EH (cell line): ENCODE measurements around the gene AKR1C2.
A peak's percentile ranks its signal among the peaks of the same experiment; 100 is the strongest.
"Not testable (repeated sequence)": the region's sequence is repeated elsewhere in the genome, so short reads cannot be mapped to it uniquely, and the experiment has no call there.

Experiments
- DNase-seq: peaks from one replicate; pipeline ENCODE4 v3.0.0-alpha.2; 2015; ENCODE audit warnings: low read depth

The AKR1C2 gene

DNA sequence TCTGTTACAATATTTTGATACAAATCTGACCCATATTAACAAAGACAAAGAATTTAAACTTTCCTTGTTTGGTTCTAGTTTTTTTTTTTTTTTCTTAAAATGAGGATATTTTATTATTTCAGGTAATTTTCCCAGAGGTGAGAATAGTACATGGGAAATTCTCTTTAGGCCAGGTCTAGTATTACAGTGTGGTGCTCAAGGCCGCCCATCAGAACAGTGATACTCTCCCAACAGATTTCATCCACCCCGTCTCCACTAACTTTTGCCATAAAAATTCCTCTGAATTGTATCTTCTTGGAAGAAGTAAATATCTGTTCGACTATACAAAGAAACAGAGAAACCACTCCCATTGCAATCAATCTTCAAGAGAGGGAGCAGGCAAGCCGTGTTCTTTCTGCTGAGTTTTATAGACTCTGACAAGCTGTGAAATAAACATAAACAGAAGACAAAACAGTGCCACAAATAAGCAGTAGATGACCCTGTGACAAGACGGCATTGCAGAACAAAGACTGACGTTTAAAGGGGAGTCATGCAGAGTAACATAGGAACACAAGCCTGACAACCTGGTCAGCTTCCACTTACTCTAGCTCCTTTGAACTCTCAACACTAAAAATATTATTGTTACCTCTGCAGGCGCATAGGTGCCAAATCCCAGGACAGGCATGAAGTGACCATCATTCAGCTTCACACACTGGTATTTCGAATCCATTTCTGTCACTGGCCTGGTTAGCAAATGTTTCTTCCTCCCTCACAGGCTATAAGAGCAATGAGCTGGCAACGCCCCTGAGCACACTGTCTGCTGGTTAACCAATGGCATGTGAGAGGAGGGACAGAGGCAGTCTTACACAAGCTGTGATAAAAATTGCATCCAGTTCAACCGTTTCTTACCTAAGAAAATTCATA lies at the start of gene AKR1C2:
AKR1C2 (minus strand) TSS at position 731 of the 903 bp plus-strand sequence; CDS start at position 709, 22 bp downstream.
- peak; percentile 9 for DNase-seq

DNA sequence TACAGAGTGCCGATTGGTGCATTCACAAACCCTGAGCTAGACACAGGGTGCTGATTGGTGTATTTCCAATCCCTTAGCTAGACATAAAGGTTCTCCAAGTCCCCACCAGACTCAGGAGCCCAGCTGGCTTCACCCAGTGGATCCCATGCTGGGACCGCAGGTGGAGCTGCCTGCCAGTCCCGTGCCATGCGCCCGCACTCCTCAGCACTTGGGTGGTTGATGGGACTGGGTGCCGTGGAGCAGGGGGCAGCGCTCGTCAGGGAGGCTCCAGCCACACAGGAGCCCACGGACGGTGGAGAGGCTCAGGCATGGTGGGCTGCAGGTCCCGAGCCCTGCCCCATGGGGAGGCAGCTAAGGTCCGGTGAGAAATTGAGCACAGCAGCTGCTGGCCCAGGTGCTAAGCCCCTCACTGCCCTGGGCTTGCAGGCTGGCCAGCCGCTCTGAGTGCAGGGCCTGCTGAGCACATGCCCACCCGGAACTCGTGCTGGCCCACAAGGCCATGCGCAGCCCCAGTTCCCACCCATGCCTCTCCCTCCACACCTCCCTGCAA lies 49.4 kb upstream of the AKR1C2 start:
- not testable (repeated sequence) for DNase-seq

DNA sequence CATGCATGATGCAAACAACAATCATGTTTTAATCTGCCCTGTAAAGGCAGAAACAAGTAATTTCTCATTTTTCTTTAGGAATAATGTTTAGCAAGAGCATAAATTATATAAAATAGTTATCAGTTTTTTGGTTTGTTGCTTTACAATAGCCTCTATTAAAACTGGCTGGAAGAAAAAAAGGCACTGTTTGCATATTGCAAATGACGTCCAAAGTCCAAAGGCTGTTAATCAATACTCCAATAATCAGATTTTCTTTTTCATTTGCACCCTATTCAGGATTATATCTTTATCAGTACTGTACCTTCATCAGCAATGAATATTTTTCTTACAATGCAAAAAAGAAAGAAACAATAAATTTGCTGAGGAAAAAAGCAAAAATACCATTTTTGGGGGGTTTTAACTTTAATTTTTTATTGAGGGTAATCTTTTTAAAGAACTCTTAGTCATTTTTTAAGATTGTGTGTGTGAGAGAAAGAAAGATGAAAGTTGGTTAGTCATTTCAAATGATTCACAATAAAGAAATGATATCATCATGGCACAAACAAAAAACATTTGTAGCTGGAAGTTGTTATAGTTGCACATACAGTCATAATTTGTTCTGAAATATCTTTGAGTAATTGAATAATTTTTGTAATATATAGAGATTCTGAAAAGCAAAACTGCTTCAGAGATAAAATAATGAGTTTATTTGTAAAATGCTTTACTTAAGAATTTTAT lies 44.4 kb upstream of the AKR1C2 start:
- DNase-seq: no peak

DNA sequence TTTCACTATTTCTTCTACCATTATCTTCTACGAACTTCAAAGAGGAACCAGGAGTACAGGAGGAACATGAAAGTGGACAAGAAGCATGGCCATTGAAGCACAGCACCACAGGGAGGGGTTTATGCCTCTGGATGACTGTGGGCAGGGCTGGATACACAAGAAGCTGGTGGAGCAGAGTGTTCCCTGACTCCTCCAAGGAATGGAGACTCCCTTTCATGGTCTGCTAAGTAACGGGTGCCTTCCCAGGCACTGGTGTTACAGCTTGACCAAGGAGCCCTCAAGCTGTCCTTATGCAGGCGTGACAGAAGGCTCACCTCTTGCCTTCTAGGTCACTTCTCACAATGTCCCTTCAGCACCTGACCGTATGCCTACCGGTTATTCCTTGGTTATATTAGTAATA lies 43.4 kb upstream of the AKR1C2 start:
- DNase-seq: not testable (repeated sequence)

DNA sequence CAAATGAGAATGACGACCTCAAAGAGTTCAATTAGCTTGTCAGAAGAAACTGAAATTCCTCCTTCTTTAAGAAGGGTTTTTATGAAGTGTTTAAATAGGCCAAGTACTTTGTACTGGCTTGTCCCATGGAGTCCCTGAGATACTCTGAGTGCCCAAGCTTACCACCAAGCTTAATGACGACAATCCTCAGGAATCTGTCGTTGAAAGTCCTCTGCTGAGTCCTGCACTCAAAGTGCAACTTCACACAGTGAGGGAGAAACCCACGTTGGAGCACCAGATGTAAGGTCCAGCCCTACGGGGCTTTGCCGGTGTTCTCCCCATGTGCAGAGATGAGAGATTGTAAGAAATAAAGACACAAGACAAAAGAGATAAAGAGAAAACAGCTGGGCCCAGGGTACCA lies 42.8 kb upstream of the AKR1C2 start:
- no peak for DNase-seq

GRCh38 chr10:5045095-5045494 lies 41.4 kb upstream of the AKR1C2 start:
- DNase-seq: no peak

GRCh38 chr10:5043716-5044115 lies 40.1 kb upstream of the AKR1C2 start:
- DNase-seq: no peak

- no peak for DNase-seq
Observed at GRCh38 chr10:5042922-5043321, 39.3 kb upstream of the AKR1C2 start.

DNA sequence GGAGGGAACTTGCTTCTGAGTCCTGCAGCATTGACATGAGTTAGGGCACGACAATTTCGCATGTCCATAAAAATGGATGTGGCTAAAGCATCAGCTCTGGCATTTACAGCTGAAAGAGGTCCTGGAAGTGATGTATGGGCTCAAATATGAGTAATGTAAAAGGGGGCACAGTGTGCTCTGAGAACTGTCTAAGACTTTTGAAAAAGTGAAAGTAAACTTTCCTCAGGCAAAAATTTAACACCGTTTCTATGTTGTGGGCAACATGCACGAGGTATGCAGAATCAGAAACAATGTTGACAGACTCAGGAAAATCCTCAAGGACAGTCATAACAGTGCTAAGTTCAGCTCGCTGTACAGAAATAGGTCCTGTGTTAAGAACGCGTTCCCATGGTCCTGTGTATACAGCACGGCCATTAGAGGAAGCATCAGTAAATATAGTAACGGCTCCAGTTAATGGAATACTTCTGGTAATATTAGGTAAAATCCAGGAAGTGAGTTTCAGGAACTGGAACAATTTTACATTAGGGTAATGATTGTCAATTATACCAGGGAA lies 37.9 kb upstream of the AKR1C2 start:
- DNase-seq: no peak

- DNase-seq: peak; percentile 27
Observed at GRCh38 chr10:5040781-5041470, 37.3 kb upstream of the AKR1C2 start.

DNA sequence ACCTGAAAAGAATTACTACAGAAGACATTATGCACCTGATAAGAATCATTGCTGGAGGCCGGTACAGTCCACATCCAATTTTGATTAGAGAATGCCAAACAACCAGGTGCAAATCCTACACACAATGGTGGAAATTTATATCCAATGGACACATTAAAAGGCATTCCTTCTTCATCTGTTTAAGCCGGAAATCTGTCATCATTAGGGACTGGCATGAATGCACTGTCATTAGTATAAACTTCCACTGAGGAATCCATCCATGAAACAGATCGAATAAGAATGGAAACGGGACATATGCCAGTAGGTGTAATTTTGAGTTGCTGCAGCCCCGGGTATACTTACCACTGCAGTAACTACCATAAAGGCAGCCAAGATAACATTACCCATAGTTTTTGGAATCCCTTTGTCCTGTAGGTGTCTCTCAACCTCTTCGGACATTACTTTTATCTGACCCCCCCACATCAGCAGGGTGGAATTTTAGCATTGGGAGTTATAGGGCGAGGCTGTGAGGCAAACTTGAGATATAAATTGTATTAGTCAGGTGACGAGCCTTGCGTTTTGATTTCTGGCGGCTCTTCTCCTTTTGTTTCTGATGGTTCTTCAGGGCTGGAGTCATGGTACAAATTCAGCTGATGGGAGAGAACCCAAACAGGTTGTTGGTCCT lies 36.5 kb upstream of the AKR1C2 start:
- no peak for DNase-seq

GRCh38 chr10:5038733-5039132 lies 35.1 kb upstream of the AKR1C2 start:
- DNase-seq: peak; percentile 18

DNA sequence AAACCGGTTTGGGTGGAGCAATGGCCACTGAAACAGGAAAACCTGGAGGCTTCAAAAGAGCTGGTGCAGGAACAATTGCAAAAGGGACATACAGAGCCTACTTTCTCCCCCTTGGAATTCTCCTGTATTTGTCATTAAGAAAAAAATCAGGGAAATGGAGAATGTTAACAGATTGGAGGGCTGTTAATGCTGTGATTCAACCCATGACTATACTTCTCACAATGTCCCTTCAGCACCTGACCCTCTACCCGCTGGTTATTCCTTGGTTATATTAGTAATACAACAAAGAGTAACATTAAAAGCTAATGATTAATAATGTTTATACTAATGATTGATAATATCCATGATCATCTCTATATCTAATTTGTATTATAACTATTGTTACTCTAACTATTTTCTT lies 34.4 kb upstream of the AKR1C2 start:
- no peak for DNase-seq

- DNase-seq: no peak
Observed at GRCh38 chr10:5036511-5036910, 32.9 kb upstream of the AKR1C2 start.

DNA sequence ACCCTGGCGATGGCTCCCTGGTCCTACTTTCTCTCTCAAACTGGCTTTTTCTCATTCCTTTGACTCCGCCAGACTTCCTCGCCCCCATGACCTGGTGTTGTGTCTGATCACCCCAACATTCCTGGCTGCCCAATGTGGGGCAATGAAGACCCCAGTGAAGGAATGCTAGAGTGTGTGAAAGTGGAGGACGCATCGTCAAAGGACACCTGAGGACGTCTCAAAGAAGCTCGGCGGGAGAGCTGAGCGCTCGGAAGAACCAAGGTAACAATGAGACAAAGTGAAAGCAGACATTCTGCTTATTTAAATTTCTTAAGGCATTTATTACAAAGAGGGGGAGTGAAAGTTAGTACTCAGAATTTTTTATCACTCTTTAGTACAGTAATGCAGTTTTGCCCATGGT lies 31.7 kb upstream of the AKR1C2 start:
- no peak for DNase-seq

DNA sequence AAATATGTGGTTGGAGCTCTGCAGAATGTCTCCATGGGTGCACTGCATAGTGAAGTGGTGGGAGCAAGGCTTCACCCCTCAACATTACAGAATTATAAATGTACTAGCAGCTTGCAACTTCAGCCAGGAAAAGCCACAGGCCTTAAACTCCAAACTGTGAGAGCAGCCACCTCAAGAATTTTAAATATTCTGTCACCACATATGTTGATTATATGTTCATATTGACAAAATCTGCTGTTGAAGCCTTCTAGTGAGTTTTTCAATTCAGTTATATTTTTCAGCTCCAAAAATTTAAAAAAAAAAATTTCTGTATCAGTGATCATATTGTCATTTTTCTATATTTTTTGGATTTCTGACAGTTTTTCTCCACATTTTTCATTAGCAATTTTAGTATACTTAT lies 30.9 kb upstream of the AKR1C2 start:
- no peak for DNase-seq

- peak; percentile 74 for DNase-seq
Observed at GRCh38 chr10:5033061-5033778, 29.6 kb upstream of the AKR1C2 start.

DNA sequence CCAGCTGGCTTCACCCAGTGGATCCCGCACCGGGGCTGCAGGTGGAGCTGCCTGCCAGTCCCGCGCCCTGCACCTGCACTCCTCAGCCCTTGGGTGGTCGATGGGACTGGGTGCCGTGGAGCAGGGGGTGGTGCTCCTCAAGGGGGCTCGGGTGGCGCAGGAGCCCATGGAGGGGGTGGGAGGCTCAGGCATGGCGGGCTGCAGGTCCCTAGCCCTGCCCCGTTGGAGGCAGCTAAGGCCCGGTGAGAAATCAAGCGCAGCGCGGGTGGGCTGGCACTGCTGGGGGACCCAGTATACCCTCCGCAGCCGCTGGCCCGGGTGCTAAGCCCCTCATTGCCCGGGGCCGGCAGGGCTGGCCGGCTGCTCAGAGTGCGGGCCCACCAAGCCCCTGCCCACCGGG lies 28.8 kb upstream of the AKR1C2 start:
- not testable (repeated sequence) for DNase-seq

DNA sequence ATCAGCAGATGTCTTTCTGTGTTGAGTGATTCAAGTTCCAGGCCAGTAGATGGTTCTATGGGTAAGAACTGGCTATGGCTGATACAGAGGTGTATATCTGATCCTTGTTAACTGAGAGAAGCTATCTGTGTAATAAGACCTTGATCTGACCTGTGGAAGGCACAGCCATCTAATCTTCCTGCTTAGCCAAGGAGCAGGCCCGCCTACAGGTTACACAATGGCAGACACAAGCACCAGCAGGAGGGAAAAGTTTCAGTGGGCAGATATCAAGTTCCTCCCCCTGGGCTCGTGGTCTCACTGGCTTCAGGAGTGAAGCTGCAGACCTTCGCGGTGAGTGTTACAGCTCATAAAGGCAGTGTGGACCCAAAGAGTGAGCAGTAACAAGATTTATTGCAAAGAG lies 27.9 kb upstream of the AKR1C2 start:
- DNase-seq: not testable (repeated sequence)

DNA sequence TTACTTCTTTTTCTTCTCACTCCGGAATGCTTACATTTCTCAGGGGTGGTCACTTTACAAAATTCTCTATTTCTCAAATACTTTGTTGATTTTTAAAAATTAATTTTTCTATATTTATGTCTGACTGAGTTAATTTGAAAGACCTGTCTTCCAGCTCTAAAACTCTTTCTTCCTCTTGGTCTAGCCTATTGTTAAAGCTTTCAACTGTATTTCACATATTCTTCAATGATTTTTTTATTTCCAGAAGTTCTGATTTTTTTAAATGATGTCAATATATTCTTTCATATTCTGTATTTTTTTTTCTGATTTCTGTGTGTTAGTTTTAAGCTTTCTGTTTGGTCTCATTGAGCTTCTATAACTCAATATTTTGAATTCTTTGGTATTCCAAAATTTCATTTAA lies 27.3 kb upstream of the AKR1C2 start:
- no peak for DNase-seq

GRCh38 chr10:5025461-5025881 lies 21.8 kb upstream of the AKR1C2 start:
- not testable (repeated sequence) for DNase-seq
